Panc1 (cell line): ENCODE results near the gene CENPU.

ENCODE experiments used
- POLR2AphosphoS5 ChIP-seq: IDR thresholded peaks from 2 replicates; pipeline ENCODE4 v1.6.1; 2012; ENCODE audit warnings: mild to moderate bottlenecking, low read depth, low read length, moderate library complexity
- SIN3A ChIP-seq: IDR thresholded peaks from 2 replicates; pipeline ENCODE4 v1.6.1; 2012; ENCODE audit warnings: low read depth, mild to moderate bottlenecking, low read length, moderate library complexity, borderline replicate concordance; ENCODE audit not compliant: insufficient read depth
- TCF7L2 ChIP-seq: IDR thresholded peaks from 2 replicates; pipeline ENCODE4 v1.6.1; 2011; ENCODE audit warnings: mild to moderate bottlenecking, low read depth, low read length, inconsistent platforms
- TF ChIP-seq, protein P1 (sequence below): fragments of 450-650 bp; IDR thresholded peaks from 2 replicates; pipeline ENCODE4 v1.5.1; 2017; ENCODE audit warnings: mild to moderate bottlenecking

DNA sequence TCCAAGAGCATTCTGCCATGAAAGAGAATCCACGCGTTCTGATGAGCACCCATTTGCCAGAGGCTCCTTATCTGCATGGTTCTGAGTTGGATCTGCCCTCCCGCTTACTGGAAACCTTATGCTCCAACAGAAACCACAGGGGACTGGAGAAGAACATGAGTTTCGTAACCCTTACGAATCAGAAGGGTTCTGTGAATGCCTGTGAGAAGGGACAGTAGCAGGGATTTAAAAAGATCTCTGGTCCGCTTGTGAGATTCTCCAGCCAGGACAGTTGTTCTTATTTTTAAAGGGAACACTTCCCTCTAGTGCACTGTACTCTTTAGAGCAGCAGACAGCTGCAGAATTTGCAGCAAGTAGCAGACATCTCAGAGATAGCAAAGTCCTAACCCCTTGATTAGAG lies 22.5 kb upstream of the CENPU start:
- no peak for TF ChIP-seq TCF7L2
- TF ChIP-seq, protein P1, sequence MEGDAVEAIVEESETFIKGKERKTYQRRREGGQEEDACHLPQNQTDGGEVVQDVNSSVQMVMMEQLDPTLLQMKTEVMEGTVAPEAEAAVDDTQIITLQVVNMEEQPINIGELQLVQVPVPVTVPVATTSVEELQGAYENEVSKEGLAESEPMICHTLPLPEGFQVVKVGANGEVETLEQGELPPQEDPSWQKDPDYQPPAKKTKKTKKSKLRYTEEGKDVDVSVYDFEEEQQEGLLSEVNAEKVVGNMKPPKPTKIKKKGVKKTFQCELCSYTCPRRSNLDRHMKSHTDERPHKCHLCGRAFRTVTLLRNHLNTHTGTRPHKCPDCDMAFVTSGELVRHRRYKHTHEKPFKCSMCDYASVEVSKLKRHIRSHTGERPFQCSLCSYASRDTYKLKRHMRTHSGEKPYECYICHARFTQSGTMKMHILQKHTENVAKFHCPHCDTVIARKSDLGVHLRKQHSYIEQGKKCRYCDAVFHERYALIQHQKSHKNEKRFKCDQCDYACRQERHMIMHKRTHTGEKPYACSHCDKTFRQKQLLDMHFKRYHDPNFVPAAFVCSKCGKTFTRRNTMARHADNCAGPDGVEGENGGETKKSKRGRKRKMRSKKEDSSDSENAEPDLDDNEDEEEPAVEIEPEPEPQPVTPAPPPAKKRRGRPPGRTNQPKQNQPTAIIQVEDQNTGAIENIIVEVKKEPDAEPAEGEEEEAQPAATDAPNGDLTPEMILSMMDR, result no peak
- TF ChIP-seq POLR2AphosphoS5, result no peak
- TF ChIP-seq SIN3A, result no peak
